Measurements from ENCODE around the gene C22orf23. TPM values are rescaled to one million over a fixed set of nuclear protein-coding genes. Genes with fewer than 3 reads are reported as not detected.

The C22orf23 gene
- total RNA-seq: not detected

GRCh38 chr22:37953437-37954179 lies at the start of gene C22orf23, which contains the start of gene POLR2F:
TSS of gene C22orf23 (minus strand) at chr22:37953601. CDS start at chr22:37953149, 452 bp downstream.
TSS of gene POLR2F (plus strand) at chr22:37953699. CDS start at chr22:37953788, 89 bp downstream.
- ATAC-seq (peak; percentile 94), DNase-seq (peak; percentile 98)
- H3K4me3 Mint-ChIP-seq: peak within 1 kb of the TSS; percentile 99
- peaks cover 23% of the 10 kb centered on the region for H3K4me1 Mint-ChIP-seq (ENCODE audit: low read depth)
- H3K36me3 Mint-ChIP-seq (ENCODE audit: low read depth): peaks cover 20% of the 10 kb centered on the region
- ChIA-PET CTCF (interaction anchor here (0.7 to 3.9 kb wide), 10 partner anchors 12 to 387 kb away, joined by 3 to 34 read pairs (median 5); partner anchors contain the start of gene GCAT), POLR2A (interaction anchor here (1.0 to 1.7 kb wide), 6 partner anchors 48 to 728 kb away, joined by 3 to 7 read pairs (median 4); partner anchors contain the start of genes GCAT, LGALS1, MICALL1 and TOMM22)
- H3K27me3 Mint-ChIP-seq (ENCODE audit: low read depth): peaks cover 14% of the 10 kb centered on the region
- no peaks in the 10 kb centered on the region for H3K9me3 Mint-ChIP-seq (ENCODE audit: insufficient read depth)
- peak within 1 kb of the TSS; percentile 96 for H3K27ac Mint-ChIP-seq

DNA sequence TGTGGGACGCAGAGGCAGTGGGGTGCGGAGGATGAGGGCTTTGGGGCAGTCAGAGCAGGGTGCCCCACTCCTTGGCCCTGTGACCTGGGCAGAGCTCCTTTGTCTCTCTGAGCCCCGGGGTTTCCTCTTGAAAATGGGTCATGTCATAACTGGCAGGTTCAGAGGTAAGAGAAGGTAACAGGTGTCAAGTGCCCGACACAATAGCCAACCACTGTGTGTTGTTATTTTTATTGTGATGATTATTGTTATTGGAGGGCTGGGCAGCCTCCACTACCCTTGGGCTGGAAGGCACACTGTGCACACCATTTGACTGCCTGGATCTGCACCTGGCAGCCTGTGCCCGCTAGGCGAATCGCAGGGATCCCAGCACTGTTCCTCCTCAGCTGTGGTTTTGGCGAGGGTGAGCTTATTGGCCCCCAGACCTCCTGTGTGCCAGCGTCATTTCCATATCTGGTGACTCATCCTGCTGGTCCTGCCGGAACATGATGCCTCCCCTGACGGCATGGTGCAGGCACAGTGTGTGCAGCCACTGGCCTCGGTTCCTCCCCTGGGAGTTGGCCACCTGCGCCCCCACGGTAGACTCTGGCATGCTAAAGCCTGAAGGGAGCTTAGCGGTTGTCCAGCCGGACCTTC lies 46.4 kb upstream of the C22orf23 start:
- Mint-ChIP-seq H3K9me3 (ENCODE audit: insufficient read depth) (no peaks in the 10 kb centered on the region), H3K27me3 (ENCODE audit: low read depth) (no peaks in the 10 kb centered on the region), H3K4me1 (ENCODE audit: low read depth) (peaks cover 10% of the 10 kb centered on the region), H3K4me3 (no peak overlapping the region), H3K36me3 (ENCODE audit: low read depth) (no peaks in the 10 kb centered on the region), H3K27ac (no peak overlapping the region)
- no peak for DNase-seq
- ChIA-PET POLR2A (no interaction called here), CTCF (no interaction called here)
- no peak for ATAC-seq

DNA sequence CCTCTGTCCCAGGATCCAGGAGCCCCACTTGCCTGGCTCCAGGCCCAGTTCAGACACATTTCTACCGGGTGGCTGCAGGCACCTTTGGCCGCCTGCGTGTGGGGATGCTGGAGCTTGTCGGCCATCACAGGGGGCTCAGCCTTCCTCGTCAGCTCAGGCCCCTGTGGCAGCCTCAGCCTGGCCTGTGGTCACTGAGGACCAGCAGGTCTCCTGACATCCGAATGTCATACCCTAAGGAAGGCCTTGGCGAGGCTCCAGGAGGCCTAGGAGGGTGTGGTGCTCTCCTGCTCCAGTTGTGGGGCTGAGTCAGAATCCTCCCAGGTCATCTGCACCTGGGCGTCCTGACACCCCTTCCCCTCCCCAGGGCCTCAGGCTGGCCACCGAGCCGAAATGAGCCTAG lies 45.8 kb upstream of the C22orf23 start:
- ChIA-PET POLR2A (no interaction called here), CTCF (no interaction called here)
- Mint-ChIP-seq H3K4me3 (no peak overlapping the region), H3K27me3 (ENCODE audit: low read depth) (no peaks in the 10 kb centered on the region), H3K4me1 (ENCODE audit: low read depth) (peaks cover 11% of the 10 kb centered on the region), H3K9me3 (ENCODE audit: insufficient read depth) (no peaks in the 10 kb centered on the region), H3K27ac (no peak overlapping the region), H3K36me3 (ENCODE audit: low read depth) (no peaks in the 10 kb centered on the region)
- DNase-seq: no peak
- no peak for ATAC-seq

GRCh38 chr22:37998543-37998942 lies 45.1 kb upstream of the C22orf23 start:
- Mint-ChIP-seq H3K36me3 (ENCODE audit: low read depth) (no peaks in the 10 kb centered on the region), H3K27ac (no peak overlapping the region), H3K27me3 (ENCODE audit: low read depth) (no peaks in the 10 kb centered on the region), H3K9me3 (ENCODE audit: insufficient read depth) (no peaks in the 10 kb centered on the region), H3K4me1 (ENCODE audit: low read depth) (peaks cover 16% of the 10 kb centered on the region), H3K4me3 (no peak overlapping the region)
- DNase-seq (no peak), ATAC-seq (no peak)
- ChIA-PET CTCF (no interaction called here), POLR2A (no interaction called here)

GRCh38 chr22:37996515-37997246 lies 43.3 kb upstream of the C22orf23 start:
- no peak for ATAC-seq
- no peak for DNase-seq
- peak overlapping the region; percentile 48 for H3K27ac Mint-ChIP-seq
- no peaks in the 10 kb centered on the region for H3K36me3 Mint-ChIP-seq (ENCODE audit: low read depth)
- H3K27me3 Mint-ChIP-seq (ENCODE audit: low read depth): no peaks in the 10 kb centered on the region
- peaks cover 16% of the 10 kb centered on the region for H3K4me1 Mint-ChIP-seq (ENCODE audit: low read depth)
- H3K9me3 Mint-ChIP-seq (ENCODE audit: insufficient read depth): no peaks in the 10 kb centered on the region
- no peak overlapping the region for H3K4me3 Mint-ChIP-seq
- ChIA-PET POLR2A (no interaction called here), CTCF (no interaction called here)

- Mint-ChIP-seq H3K27ac (peak overlapping the region; percentile 48), H3K36me3 (ENCODE audit: low read depth) (no peaks in the 10 kb centered on the region), H3K27me3 (ENCODE audit: low read depth) (no peaks in the 10 kb centered on the region), H3K4me3 (no peak overlapping the region), H3K9me3 (ENCODE audit: insufficient read depth) (no peaks in the 10 kb centered on the region), H3K4me1 (ENCODE audit: low read depth) (peaks cover 16% of the 10 kb centered on the region)
- CTCF ChIA-PET: interaction anchor here (1.4 kb wide), 1 partner anchor 19 kb away, joined by 4 read pairs; no protein-coding TSS in a partner anchor
- DNase-seq (no peak), ATAC-seq (no peak)
- POLR2A ChIA-PET: no interaction called here
Observed at GRCh38 chr22:37996079-37996478, 42.7 kb upstream of the C22orf23 start.

DNA sequence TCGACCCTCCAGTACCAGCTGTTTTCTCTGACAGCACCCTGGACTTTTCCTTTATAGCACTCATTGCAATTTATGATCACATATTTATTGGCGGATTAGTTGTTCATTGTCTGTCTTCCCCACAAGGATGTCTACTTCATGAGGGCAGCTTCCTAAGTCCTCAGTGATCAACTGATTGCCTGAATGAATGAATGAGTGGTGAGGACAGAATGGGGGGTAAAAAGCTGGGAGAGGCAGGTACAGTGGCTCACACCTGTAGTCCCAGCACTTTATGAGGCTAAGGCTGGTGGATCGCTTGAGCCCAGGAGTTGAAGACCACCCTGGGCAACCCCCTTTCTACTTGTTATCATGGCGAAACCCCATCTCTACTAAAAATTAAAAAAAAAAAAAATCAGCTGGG lies 42.1 kb upstream of the C22orf23 start:
- no peak for ATAC-seq
- DNase-seq: no peak
- peaks cover 16% of the 10 kb centered on the region for H3K4me1 Mint-ChIP-seq (ENCODE audit: low read depth)
- no peaks in the 10 kb centered on the region for H3K27me3 Mint-ChIP-seq (ENCODE audit: low read depth)
- no peaks in the 10 kb centered on the region for H3K9me3 Mint-ChIP-seq (ENCODE audit: insufficient read depth)
- no peak overlapping the region for H3K4me3 Mint-ChIP-seq
- POLR2A ChIA-PET: no interaction called here
- CTCF ChIA-PET: interaction anchor here (0.6 to 1.4 kb wide), 2 partner anchors 20 to 109 kb away, joined by 3 to 4 read pairs; no protein-coding TSS in a partner anchor
- H3K27ac Mint-ChIP-seq: no peak overlapping the region
- H3K36me3 Mint-ChIP-seq (ENCODE audit: low read depth): no peaks in the 10 kb centered on the region

DNA sequence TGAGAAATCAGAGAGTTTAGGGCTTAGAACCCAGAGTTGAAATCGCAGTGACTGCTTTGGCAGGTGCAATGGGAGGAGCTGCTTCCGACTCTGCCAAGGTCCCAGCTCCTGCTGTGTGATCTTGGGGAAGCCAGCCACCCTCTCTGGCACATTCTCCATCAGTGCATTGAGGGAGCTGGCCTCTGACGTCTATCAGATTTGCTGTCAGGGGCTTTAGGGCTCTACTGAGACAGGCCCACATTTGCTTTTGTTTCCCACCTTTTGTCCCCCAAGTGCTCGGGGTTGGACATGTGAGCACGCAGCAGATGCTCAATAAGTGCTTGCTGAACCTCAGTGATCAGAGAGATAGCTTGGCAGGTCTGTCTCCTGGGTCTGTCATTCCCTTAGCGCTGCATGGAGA lies 41.6 kb upstream of the C22orf23 start:
- no peak overlapping the region for H3K27ac Mint-ChIP-seq
- peaks cover 16% of the 10 kb centered on the region for H3K4me1 Mint-ChIP-seq (ENCODE audit: low read depth)
- ChIA-PET POLR2A (no interaction called here), CTCF (interaction anchor here (0.6 to 1.5 kb wide), 3 partner anchors 20 to 110 kb away, joined by 3 to 4 read pairs (median 4); no protein-coding TSS in a partner anchor)
- no peak for ATAC-seq
- no peaks in the 10 kb centered on the region for H3K9me3 Mint-ChIP-seq (ENCODE audit: insufficient read depth)
- H3K36me3 Mint-ChIP-seq (ENCODE audit: low read depth): no peaks in the 10 kb centered on the region
- no peak for DNase-seq
- no peaks in the 10 kb centered on the region for H3K27me3 Mint-ChIP-seq (ENCODE audit: low read depth)
- H3K4me3 Mint-ChIP-seq: no peak overlapping the region

DNA sequence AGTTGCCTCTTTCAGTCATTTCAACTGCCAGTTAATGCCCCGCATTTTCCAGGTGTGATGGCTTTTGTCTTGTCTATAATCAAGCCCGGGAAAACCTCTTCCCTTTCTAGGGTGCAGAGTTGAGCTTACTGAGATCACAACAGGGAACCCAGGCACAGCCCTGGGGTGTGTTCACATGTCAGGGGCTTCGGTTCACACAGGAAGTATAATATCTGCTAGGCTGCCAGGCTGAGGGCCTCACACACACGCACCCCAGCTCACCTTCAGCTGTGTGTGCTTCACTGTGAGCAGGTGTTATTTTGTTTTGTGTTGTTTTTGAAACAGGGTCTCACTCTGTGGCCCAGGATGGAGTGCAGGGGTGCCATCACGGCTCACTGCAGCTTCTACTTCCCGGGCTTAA lies 40.6 kb upstream of the C22orf23 start:
- DNase-seq (peak; percentile 31), ATAC-seq (peak; percentile 67)
- CTCF ChIA-PET: interaction anchor here (1.0 to 1.5 kb wide), 2 partner anchors 28 to 58 kb away, joined by 4 read pairs; no protein-coding TSS in a partner anchor

GRCh38 chr22:37991731-37992442 lies 38.5 kb upstream of the C22orf23 start:
- ATAC-seq: no peak
- H3K4me3 Mint-ChIP-seq: no peak overlapping the region
- no peaks in the 10 kb centered on the region for H3K36me3 Mint-ChIP-seq (ENCODE audit: low read depth)
- H3K9me3 Mint-ChIP-seq (ENCODE audit: insufficient read depth): no peaks in the 10 kb centered on the region
- no peak for DNase-seq
- no peak overlapping the region for H3K27ac Mint-ChIP-seq
- POLR2A ChIA-PET: no interaction called here
- no peaks in the 10 kb centered on the region for H3K27me3 Mint-ChIP-seq (ENCODE audit: low read depth)
- CTCF ChIA-PET: interaction anchor here (2.0 kb wide), 1 partner anchor 60 kb away, joined by 8 read pairs; no protein-coding TSS in a partner anchor
- H3K4me1 Mint-ChIP-seq (ENCODE audit: low read depth): peaks cover 16% of the 10 kb centered on the region

More for the DNA sequence above, 40.6 kb upstream of the C22orf23 start:
- Mint-ChIP-seq H3K27me3 (ENCODE audit: low read depth) (no peaks in the 10 kb centered on the region), H3K27ac (peak overlapping the region; percentile 69), H3K36me3 (ENCODE audit: low read depth) (no peaks in the 10 kb centered on the region), H3K9me3 (ENCODE audit: insufficient read depth) (no peaks in the 10 kb centered on the region), H3K4me3 (no peak overlapping the region), H3K4me1 (ENCODE audit: low read depth) (peaks cover 16% of the 10 kb centered on the region)
- POLR2A ChIA-PET: no interaction called here

DNA sequence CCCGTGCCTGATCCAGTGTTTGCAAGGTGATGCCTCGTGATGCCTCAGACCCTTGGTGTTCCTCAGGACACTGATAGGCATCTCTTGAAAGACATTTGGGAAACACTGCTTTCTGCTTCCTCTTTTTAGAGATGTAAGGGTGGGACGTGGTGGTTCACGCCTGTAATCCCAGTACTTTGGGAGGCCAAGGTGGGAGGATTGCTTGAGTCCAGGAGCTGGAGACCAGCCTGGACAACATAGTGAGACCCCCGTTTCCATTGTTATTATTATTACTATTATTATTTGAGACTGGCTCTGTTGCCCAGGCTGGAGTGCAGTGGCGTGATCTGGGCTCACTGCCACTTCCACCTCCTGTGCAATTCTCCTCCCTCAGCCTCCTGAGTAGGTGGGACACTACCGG lies 37.5 kb upstream of the C22orf23 start:
- CTCF ChIA-PET: no interaction called here
- H3K36me3 Mint-ChIP-seq (ENCODE audit: low read depth): no peaks in the 10 kb centered on the region
- H3K4me3 Mint-ChIP-seq: no peak overlapping the region
- H3K27ac Mint-ChIP-seq: no peak overlapping the region
- no peak for DNase-seq
- POLR2A ChIA-PET: no interaction called here
- H3K4me1 Mint-ChIP-seq (ENCODE audit: low read depth): peaks cover 12% of the 10 kb centered on the region
- ATAC-seq: no peak
- H3K9me3 Mint-ChIP-seq (ENCODE audit: insufficient read depth): no peaks in the 10 kb centered on the region
- no peaks in the 10 kb centered on the region for H3K27me3 Mint-ChIP-seq (ENCODE audit: low read depth)
